GM21360 (cell line): ENCODE measurements around the gene ACR.

Source experiments
- ATAC-seq: cut with Tn5 transposase; IDR thresholded peaks from one replicate; pipeline ENCODE4 v1.9.1; 2021; ENCODE audit warnings: mild to moderate bottlenecking, moderate library complexity; ENCODE audit not compliant: unreplicated experiment

Gene ACR

DNA sequence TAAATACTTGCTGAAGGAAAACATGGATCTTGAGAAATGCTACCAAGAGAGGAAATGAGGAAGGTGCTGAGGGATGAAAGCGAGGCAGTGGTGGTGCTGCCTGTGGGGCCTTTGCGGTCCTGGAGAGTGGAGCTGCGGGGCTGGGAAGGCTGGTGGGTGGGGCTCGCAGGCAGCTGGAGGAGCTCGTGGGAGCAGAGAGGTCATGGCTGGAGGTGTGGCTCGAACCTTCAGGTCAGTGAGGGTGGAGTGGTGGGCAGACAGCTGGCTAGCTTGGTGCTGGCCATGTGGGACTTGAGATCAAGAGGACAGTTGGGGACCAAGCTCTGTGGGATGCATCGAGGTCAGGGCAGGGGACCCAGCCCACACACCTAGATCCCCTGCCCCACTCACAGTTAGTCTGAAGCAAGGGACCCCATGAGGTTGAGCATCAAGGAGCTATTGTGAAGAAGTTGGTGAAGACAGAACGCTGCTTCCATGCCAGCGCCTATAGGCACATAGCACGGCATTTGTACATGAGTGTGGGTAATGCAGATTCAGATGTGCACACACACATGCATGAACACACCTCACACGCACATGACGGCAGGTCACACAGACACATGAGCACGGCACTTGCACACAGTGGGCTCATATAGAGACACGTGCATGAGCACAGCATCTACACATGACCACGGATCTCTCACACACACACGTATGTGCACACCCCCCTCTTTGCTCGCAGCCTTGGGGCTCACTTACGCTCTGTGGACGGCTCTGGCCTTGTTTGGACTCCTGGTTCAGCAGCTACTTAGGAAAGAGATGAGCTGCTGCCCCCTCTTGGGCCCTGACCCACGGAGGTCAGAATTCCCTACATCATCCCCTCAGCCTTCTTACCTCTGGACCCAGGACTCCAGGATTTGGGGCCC is 34.9 kb upstream of the ACR start:
- ATAC-seq = no peak

DNA sequence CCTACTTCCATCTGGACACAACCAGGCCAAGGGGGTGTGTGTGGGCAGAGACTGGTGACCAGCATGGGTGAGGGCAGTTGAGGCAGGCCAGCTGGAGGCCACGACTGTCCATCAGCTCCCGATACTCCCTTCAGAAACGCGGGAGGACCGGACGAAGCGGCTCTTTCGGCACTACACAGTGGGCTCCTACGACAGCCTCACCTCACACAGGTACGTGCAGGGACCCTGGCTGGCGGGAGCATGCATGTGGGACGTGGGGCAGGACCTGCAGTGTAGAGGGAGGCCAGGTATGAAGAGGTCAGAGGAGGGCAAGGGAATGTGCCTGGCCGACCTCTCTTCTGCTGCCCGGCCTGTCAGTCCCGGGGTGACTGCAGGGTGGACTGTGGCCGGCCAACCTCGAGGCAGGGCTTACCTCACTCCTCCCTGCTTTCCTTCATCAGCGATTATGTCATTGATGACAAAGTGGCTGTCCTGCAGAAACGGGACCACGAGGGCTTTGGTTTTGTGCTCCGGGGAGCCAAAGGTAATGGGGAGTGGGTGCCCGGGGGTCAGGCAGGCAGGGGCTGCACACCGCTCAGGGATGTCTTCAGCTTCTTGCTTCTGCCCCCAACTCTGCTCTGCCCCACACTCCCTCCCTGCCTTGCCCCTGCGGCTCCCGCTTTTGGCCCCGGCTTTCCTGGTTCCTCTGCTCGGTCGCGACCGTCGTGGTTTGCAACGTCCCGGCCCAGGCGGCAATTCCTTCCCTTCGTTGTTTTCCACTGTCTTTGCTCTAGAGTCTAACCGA is 34.1 kb upstream of the ACR start:
- no peak for ATAC-seq

- no peak for ATAC-seq
Observed at GRCh38 chr22:50704510-50705218, 33.3 kb upstream of the ACR start.

- no peak for ATAC-seq
Observed at GRCh38 chr22:50705219-50705691, 32.7 kb upstream of the ACR start.

DNA sequence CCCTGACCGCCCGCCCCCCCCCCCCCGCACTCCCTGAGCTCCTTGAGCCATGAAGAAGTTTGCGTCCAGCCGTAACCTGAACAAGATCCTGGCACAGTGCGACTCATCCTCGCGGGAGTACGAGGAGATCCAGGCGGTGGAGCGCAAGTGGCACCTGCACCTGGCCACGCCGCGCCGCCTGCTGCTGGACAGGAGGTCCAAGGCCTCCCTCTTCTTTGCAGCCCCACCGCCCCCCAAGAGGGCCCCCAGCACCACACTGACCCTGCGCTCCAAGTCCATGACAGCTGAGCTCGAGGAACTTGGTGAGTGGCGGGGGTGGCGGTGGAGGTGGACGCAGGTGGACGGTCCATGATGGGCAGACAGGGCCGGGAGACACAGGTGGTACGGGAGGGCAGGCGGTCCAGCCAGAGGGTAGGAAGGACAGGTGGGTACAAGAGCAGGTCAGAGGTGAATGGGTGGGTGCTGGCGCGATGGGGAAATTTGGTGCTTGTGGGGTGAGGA is 32.1 kb upstream of the ACR start:
- no peak for ATAC-seq

DNA sequence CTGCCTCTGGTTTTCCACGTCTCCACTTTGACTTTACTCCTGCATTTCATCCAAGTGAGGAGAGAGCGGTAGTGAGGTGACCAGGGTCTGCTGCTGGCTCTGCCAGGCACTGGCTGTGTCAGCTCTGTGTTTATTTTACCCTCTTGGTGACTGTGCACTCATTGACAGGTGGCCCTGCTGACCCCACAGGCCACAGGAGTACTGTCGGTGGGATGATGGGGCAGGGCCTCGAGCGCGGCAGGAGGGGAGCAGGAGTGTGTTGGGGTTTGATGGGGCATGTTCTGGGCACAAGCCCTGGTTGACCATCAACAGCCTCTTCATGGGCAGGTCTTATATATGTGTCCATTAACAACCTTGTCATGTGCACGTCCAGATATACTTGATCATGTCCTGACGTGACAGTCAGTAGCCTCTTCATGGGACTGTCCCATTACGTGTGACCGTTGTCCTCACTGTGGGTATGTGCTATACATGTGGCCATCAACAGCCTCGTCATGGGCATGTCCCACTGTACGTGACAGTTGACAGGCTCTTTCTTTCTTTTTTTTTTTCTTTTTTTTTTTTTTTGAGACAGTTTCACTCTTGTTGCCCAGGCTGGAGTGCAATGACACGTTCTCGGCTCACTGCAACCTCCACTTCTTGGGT is 31.4 kb upstream of the ACR start:
- ATAC-seq = no peak

DNA sequence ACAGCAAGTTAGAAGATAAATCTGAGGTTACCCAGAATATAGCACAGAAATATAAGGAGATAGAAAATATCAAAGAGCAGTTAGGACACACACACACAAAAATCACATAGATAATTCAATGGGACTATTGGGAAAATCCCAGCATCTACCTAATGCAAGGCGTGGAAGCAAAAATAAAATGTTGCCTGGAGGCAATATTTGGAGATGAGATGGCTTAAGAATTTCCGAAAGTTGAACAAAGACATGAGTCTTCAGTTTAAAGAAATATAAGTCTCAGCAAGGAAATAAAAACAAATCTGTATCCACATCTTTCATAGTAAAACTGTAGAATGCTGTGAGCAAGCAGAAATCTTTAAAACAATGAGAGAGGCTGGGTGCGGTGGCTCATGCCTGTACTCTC is 29.5 kb upstream of the ACR start:
- no peak for ATAC-seq

DNA sequence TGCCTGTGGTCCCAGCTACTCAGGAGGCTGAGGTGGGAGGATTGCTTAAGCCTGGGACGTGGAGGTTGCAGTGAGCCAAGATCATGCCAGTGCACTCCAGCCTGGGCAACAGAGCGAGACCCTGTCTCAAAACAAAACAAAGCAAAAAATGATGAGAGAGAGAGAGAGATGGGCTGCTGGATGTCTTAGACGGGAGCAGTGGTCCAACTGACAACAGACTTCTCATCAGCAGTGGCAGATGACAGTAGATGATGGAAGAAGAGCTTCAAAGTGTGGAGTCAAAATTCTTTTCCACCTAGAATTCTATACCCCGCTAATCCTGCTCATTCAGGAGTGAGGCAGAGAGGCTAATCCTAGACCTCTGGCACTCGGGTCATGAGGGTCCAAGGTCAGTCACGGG is 29.0 kb upstream of the ACR start:
- no peak for ATAC-seq

- ATAC-seq = no peak
Observed at GRCh38 chr22:50710221-50710620, 27.8 kb upstream of the ACR start.

- no peak for ATAC-seq
Observed at GRCh38 chr22:50710886-50711285, 27.1 kb upstream of the ACR start.

GRCh38 chr22:50711446-50712340 is 26.3 kb upstream of the ACR start:
- ATAC-seq = no peak

DNA sequence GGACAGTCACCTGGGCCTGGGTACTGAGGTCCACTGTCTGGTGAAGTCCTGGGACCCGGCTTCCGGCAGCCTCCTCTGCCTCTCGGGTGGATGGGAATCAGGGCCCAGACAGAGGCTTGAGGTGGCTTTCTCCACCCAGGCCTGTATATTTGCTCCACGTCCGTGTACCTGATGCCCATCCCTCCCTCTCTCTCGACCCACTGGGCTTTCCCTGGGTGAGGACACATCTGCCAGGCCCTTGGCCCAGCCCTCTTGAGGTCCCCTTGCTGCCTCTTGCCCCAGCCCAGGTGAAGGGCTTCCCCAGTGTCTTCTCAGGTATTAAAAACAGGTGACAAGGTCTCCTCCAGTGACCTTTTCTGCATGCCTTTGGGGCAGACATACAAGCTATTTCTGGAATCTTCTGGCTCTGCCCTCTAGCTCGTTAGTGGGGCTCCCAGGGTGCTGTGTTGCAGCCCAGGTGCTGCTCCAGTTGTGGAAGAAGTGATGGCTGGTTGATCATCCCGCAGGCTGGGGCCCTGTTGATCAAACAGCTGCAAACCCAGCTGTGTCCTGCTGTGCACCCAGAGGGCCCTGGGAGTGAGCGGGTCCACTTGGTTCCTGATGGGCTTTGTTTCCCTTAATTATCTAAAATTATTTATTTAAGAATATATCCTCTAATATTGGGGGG is 25.5 kb upstream of the ACR start:
- no peak for ATAC-seq

- ATAC-seq = no peak
Observed at GRCh38 chr22:50713008-50713385, 25.0 kb upstream of the ACR start.

GRCh38 chr22:50713571-50714056 is 24.4 kb upstream of the ACR start:
- no peak for ATAC-seq

- ATAC-seq = no peak
Observed at GRCh38 chr22:50714150-50714549, 23.9 kb upstream of the ACR start.

DNA sequence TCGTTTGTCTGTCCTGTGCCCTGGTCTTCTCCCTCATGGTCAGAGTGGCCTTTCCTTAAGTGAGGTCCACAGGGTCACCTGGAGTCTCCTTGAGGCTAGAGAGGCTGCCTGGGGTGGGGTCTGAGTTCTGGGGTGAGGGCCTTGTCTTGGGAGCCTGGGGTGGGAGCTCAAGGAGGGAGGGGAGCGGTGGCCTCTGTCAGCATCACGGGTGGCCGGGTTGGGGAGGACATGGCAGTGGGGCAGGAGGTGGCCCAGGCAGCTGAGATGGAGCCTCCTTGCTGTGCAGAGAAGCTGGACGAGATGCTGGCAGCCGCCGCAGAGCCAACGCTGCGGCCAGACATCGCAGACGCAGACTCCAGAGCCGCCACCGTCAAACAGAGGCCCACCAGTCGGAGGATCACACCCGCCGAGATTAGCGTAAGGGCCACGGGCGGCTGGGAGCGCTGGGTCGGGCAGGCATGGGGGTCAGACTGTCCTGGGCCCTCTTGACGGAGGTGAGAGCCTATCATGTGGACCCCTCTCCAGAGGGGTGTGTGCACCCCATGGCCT is 23.3 kb upstream of the ACR start:
- no peak for ATAC-seq

DNA sequence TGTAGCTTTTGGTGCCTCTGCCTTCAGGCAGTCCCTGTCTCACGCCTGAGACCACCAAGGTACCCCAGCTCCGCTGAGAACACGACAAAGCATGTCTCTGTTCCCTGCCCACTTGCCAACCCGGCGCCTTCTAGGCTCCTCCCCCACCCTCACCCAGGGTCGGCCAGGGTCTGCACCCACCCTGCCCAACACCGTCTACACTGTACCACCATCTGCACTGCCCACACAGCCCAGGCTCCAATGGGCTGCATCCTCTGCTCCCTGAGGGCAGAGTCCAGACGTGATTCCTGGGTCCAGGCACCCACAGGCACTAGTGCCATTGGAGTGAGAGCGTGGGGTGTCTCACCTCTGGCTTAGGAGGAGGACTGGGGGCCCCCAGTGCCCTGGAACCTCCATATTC is 22.8 kb upstream of the ACR start:
- no peak for ATAC-seq

DNA sequence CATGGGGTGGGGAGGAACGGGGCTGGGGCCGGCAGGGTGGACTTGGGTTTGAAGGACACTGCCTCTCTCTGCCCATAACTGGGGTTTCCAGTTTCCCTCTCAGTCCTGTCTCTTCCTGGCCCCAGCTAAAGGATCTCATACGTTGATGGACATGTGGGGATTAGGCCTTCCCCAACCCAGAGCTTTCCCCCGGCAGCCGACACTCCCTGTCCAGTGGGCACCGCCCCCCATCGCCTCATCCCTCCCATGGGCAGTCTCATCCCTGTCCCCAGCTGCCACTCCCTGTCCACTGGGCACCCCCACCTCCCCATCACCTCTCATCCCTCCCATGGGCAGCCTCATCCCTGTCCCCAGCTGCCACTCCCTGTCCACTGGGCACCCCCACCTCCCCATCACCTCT is 22.2 kb upstream of the ACR start:
- no peak for ATAC-seq
